Gastroesophageal sphincter (tissue), 4 donors: ENCODE data around the gene CDH4. TPM values are rescaled to one million over a fixed set of nuclear protein-coding genes. Genes with fewer than 3 reads are reported as not detected.

Experiments
- ATAC-seq: fragments of 150-250 bp; one replicate; pipeline ENCODE4 v1.9.1; 2016; ENCODE audit warnings: mild to moderate bottlenecking, moderate library complexity
- H3K27ac ChIP-seq, 4 donors: fragments of 200-600 bp; sonication (generic) in 3 of 4; 1 replicate in 3 of 4; 2 replicates in 1 of 4; pipeline ENCODE4 v1.5.1; 2016 to 2019
- H3K27me3 ChIP-seq: fragments of 200-600 bp; sonication (generic); one replicate; pipeline ENCODE4 v1.5.1; 2019
- H3K36me3 ChIP-seq, 2 donors: fragments of 200-600 bp; sonication (generic); one replicate each; pipeline ENCODE4 v1.5.1; 2019; ENCODE audit warnings: control low read depth in 1 of 2
- H3K4me1 ChIP-seq, 3 donors: fragments of 200-600 bp; sonication (generic); 1 replicate in 2 of 3; 2 replicates in 1 of 3; pipeline ENCODE4 v1.5.1; 2016 to 2019; ENCODE audit warnings: control low read depth in 2 of 3
- H3K4me3 ChIP-seq, 2 donors: fragments of 200-600 bp; sonication (generic); one replicate each; pipeline ENCODE4 v1.5.1; 2019; ENCODE audit warnings: mild to moderate bottlenecking in 1 of 2, moderate library complexity in 1 of 2
- H3K9me3 ChIP-seq, 3 donors: fragments of 200-600 bp; sonication (generic); one replicate each; pipeline ENCODE4 v1.5.1; 2017 to 2019; ENCODE audit warnings: control low read depth in 2 of 3
- CTCF ChIP-seq, 4 experiments: fragments of 200-600 bp in 2 of 4; fragments of 450-650 bp in 2 of 4; sonication (generic) in 1 of 4; IDR thresholded peaks; one replicate each; pipeline ENCODE4 v1.5.1; 2017 to 2019; ENCODE audit warnings: antibody characterized with exemption in 4 of 4, mild to moderate bottlenecking in 2 of 4, moderate library complexity in 2 of 4
- EP300 ChIP-seq: sonication (generic); formaldehyde crosslinking; IDR thresholded peaks from one replicate; pipeline ENCODE4 v1.6.1; 2017; ENCODE audit warnings: antibody characterized with exemption, mild to moderate bottlenecking
- POLR2A ChIP-seq, 2 donors: fragments of 450-650 bp; IDR thresholded peaks; one replicate each; pipeline ENCODE4 v1.6.1; 2017; ENCODE audit warnings: antibody characterized with exemption in 2 of 2, mild to moderate bottlenecking in 2 of 2, moderate library complexity in 1 of 2
- POLR2AphosphoS5 ChIP-seq: sonication (generic); formaldehyde crosslinking; IDR thresholded peaks from one replicate; pipeline ENCODE4 v1.6.1; 2017; ENCODE audit warnings: antibody characterized with exemption
- WGBS, 2 donors: methylation state at CpG; one replicate each; pipeline ENCODE4 v1.1.5; 2018; ENCODE audit warnings: low coverage in 1 of 2; 5-methylcytosine and 5-hydroxymethylcytosine counted together
- total RNA-seq, 4 donors: library from RNA; depleted of rRNA; stranded (reverse); fragments of >200 nt; gene quantifications; one replicate each; pipeline ENCODE4 v1.1.0, GENCODE V29; 2016

Gene CDH4
- total RNA-seq, 4 donors from 2014 or later = under 0.01 to 1.5 (median 0.42) TPM; not detected in 1

GRCh38 chr20:61763740-61764400 lies 511.8 kb downstream of the CDH4 start:
- peaks cover 68% of the 10 kb centered on the region for H3K27me3 ChIP-seq
- no peak overlapping the region for H3K27ac ChIP-seq
- TF ChIP-seq CTCF (IDR thresholded peaks at IDR 0.05) (no peak), EP300 (no peak), POLR2AphosphoS5 (no peak), POLR2A (IDR thresholded peaks at IDR 0.05) (no peak)
- no peak for ATAC-seq
- 30 to 77% methylated on average over 2 to 16 of the region's 18 CpGs for WGBS, 2 donors
- no peaks in the 10 kb centered on the region for H3K36me3 ChIP-seq
- no peaks in the 10 kb centered on the region for H3K9me3 ChIP-seq
- no peak overlapping the region for H3K4me3 ChIP-seq
- no peaks in the 10 kb centered on the region for H3K4me1 ChIP-seq

- no peak overlapping the region for H3K27ac ChIP-seq
- H3K27me3 ChIP-seq = peaks cover 68% of the 10 kb centered on the region
- H3K36me3 ChIP-seq = no peaks in the 10 kb centered on the region
- H3K4me1 ChIP-seq = no peaks in the 10 kb centered on the region
- H3K4me3 ChIP-seq = no peak overlapping the region
- no peak for TF ChIP-seq CTCF (IDR thresholded peaks at IDR 0.05)
- TF ChIP-seq POLR2A (IDR thresholded peaks at IDR 0.05) = no peak
- TF ChIP-seq POLR2AphosphoS5 = no peak
- TF ChIP-seq EP300 = no peak
- ATAC-seq = no peak
- 54 to 63% methylated on average over 7 to 12 of the region's 17 CpGs for WGBS, 2 donors
- no peaks in the 10 kb centered on the region for H3K9me3 ChIP-seq
Measured at GRCh38 chr20:61764471-61765025, 512.5 kb downstream of the CDH4 start.

GRCh38 chr20:61765081-61765870 lies 513.2 kb downstream of the CDH4 start:
- H3K36me3 ChIP-seq = no peaks in the 10 kb centered on the region
- no peak for ATAC-seq
- TF ChIP-seq POLR2A (IDR thresholded peaks at IDR 0.05) = no peak
- no peak for TF ChIP-seq CTCF (IDR thresholded peaks at IDR 0.05)
- no peak for TF ChIP-seq POLR2AphosphoS5
- no peak for TF ChIP-seq EP300
- no peak overlapping the region for H3K27ac ChIP-seq
- no peak overlapping the region for H3K4me3 ChIP-seq
- H3K27me3 ChIP-seq = peaks cover 60% of the 10 kb centered on the region
- no peaks in the 10 kb centered on the region for H3K9me3 ChIP-seq
- WGBS, 2 donors = 65% methylated on average over 4 of the region's 16 CpGs; no CpG with 5 or more reads in 1 of the 2 donors
- no peaks in the 10 kb centered on the region for H3K4me1 ChIP-seq

GRCh38 chr20:61765871-61766654 lies 514.0 kb downstream of the CDH4 start:
- Histone ChIP-seq H3K36me3 (no peaks in the 10 kb centered on the region), H3K4me1 (no peaks in the 10 kb centered on the region), H3K9me3 (no peaks in the 10 kb centered on the region), H3K4me3 (no peak overlapping the region), H3K27me3 (peaks cover 55% of the 10 kb centered on the region), H3K27ac (no peak overlapping the region)
- TF ChIP-seq POLR2A (IDR thresholded peaks at IDR 0.05) (no peak), POLR2AphosphoS5 (no peak)
- ATAC-seq = no peak
- WGBS, 2 donors = 82% methylated on average over 4 of the region's 12 CpGs; no CpG with 5 or more reads in 1 of the 2 donors
